Activated CD8-positive, alpha-beta memory T cell treated with anti-CD3 and anti-CD28 coated beads for 36 hours (primary cell): ENCODE data around the gene INPP5B. TPM values are rescaled to one million over a fixed set of nuclear protein-coding genes. Genes with fewer than 3 reads are reported as not detected.

Experiments used
- CTCF ChIA-PET: fragments of 350-600 bp; sonication (Branson Sonifier 250); formaldehyde crosslinking; loops from one replicate; lab custom pipeline; 2021; ENCODE audit warnings: antibody characterized with exemption; lab: Charles Lee
- POLR2A ChIA-PET: fragments of 350-600 bp; sonication (Branson Sonifier 250); formaldehyde crosslinking; loops from one replicate; lab custom pipeline; 2021; ENCODE audit warnings: antibody characterized with exemption; lab: Charles Lee
- total RNA-seq, 2 experiments: library from RNA; stranded (reverse); gene quantifications; one replicate each; pipeline ENCODE4 v1.2.3, GENCODE V29; 2021

INPP5B gene
- total RNA-seq, 2 experiments from 2014 or later: 26.0 to 27.6 TPM

GRCh38 chr1:37859507-37860345 lies 87.1 kb downstream of the INPP5B start, which contains the start of gene MTF1:
Gene MTF1 (minus strand): TSS chr1:37859592. CDS start chr1:37857658, 1,934 bp downstream.
- POLR2A ChIA-PET: interaction anchor here (0.6 to 2.0 kb wide), 5 partner anchors 51 to 169 kb away, joined by 3 to 11 read pairs (median 3); partner anchors contain the start of genes C1orf122 and YRDC
- CTCF ChIA-PET: interaction anchor here (0.7 to 2.3 kb wide), 25 partner anchors 8 to 353 kb away, joined by 3 to 16 read pairs (median 4); partner anchors contain the start of genes C1orf122, SF3A3 and YRDC

DNA sequence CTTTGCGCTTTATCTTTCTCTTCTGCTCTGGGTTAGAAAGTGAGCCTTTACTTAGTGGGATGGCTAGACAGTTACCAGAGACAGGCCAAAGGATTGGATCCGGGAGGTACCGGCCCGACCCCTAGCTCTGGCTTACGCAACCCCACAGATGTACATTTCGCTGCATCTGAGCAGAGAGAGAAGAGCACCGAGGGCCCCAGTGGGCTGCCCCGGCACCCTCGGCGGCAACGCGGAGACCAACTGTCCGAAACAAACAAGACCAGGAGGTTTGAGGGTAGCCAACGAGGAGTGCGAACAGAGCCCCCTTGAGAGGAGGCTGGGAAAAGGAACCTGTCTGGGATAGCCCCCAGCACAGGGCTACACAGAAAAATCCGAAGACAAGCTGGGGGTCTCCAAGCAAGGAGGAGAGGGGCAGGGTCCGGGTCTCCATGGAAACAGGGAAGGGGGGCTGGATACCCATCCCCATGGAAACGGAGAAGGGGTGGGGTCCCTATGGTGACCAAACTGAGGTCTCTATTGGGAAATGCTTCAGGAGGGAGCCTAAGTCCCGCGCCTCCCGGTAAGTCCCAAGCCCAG lies 87.8 kb downstream of the INPP5B start:
- CTCF ChIA-PET: interaction anchor here (0.8 to 2.3 kb wide), 14 partner anchors 9 to 194 kb away, joined by 3 to 16 read pairs (median 4); partner anchors contain the start of genes C1orf122, SF3A3 and YRDC
- POLR2A ChIA-PET: interaction anchor here (0.8 to 2.0 kb wide), 3 partner anchors 50 to 169 kb away, joined by 3 to 11 read pairs (median 9); partner anchors contain the start of genes C1orf122 and YRDC

- CTCF ChIA-PET: no interaction called here
Observed at GRCh38 chr1:37854406-37854805, 92.4 kb downstream of the INPP5B start.

DNA sequence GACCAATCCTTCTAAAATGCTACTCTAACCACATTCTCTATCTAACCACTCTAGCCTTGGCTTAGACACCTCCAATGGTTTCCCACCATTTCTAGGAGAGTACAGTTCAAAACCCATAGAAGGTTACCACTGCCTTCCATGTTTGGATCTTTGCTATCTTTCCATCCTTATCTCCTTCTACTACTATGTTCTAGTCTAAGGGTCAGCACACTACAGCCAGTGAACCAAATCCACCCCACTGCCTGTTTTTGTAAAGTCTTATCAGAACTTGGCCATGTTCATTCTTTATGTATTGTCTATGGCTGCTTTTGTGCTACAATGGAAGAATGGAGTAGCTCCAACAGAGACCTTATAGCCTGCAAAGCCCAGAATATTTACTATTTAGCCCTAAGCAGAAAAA lies 93.7 kb downstream of the INPP5B start:
- ChIA-PET CTCF (no interaction called here), POLR2A (no interaction called here)

More at GRCh38 chr1:37854406-37854805, 92.4 kb downstream of the INPP5B start:
- POLR2A ChIA-PET: no interaction called here

GRCh38 chr1:37851782-37852210 lies 95.1 kb downstream of the INPP5B start:
- CTCF ChIA-PET: no interaction called here
- POLR2A ChIA-PET: interaction anchor here (0.5 kb wide), 1 partner anchor 48 kb away, joined by 3 read pairs; no protein-coding TSS in a partner anchor

GRCh38 chr1:37851262-37851661 lies 95.6 kb downstream of the INPP5B start:
- ChIA-PET CTCF (interaction anchor here (2.3 kb wide), 1 partner anchor 8 kb away, joined by 12 read pairs; the partner anchor contains the start of gene MTF1), POLR2A (no interaction called here)

- ChIA-PET CTCF (interaction anchor here (0.6 to 2.3 kb wide), 4 partner anchors 9 to 168 kb away, joined by 3 to 12 read pairs (median 4); partner anchors contain the start of gene MTF1), POLR2A (interaction anchor here (0.6 kb wide), 1 partner anchor 24 kb away, joined by 4 read pairs; no protein-coding TSS in a partner anchor)
Observed at GRCh38 chr1:37850352-37850955, 96.4 kb downstream of the INPP5B start.

DNA sequence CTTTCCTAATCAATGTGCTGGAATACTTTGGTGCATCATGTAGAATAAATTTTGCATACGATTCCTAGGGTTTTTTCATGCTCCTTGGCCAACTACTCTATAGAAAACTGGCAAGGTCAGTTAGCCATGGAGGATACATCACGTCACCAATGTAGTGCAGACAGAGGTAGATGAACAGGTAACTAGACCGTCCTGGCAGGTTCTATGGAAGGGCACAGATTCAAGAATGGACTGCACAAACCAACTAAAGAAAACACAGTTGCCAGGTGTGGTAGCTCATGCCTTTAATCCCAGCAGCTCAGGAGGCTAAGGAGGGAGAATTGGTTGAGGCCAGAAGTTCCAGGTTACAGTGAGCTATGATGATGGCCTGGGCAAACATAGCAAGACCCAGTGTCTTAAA lies 97.4 kb downstream of the INPP5B start:
- POLR2A ChIA-PET: no interaction called here

DNA sequence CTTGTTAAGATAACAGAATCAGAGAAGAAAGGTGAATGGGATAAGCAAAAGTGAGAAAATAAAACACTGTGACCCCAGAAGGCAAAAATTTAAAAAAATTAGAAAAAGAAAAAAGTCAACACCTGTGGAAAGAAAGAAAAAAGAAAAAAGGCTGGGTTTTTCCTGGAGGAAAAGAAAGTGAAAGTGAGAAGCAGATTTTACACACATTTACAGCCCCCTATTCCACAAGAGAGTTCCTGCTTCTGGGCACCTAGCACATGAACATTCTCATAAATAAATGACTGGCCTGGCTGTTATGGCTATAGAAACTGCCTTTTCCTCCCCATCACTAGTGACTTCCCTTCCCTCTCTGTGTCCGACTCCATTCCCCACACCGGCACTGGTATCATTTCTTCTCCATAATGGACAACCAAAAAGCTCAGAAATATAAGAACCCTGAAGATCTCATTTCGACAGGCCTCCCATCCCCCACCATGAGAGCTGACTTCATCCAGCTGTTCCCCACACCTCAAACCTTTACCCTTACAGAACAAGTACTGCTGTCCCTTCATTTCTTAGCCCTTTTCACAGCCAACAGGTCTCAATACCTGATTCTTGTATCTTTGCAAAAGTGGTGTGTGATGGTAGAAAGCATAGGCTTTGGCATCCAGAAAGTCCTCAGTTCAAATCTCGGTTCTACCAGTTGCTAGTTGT lies 100.1 kb downstream of the INPP5B start:
- CTCF ChIA-PET: interaction anchor here (1.2 kb wide), 1 partner anchor 13 kb away, joined by 5 read pairs; no protein-coding TSS in a partner anchor
- POLR2A ChIA-PET: no interaction called here

More for the DNA sequence above, 97.4 kb downstream of the INPP5B start:
- CTCF ChIA-PET: interaction anchor here (0.9 to 2.3 kb wide), 2 partner anchors 10 to 18 kb away, joined by 3 to 12 read pairs; partner anchors contain the start of gene MTF1

- ChIA-PET CTCF (no interaction called here), POLR2A (no interaction called here)
Observed at GRCh38 chr1:37845786-37846185, 101.1 kb downstream of the INPP5B start.

DNA sequence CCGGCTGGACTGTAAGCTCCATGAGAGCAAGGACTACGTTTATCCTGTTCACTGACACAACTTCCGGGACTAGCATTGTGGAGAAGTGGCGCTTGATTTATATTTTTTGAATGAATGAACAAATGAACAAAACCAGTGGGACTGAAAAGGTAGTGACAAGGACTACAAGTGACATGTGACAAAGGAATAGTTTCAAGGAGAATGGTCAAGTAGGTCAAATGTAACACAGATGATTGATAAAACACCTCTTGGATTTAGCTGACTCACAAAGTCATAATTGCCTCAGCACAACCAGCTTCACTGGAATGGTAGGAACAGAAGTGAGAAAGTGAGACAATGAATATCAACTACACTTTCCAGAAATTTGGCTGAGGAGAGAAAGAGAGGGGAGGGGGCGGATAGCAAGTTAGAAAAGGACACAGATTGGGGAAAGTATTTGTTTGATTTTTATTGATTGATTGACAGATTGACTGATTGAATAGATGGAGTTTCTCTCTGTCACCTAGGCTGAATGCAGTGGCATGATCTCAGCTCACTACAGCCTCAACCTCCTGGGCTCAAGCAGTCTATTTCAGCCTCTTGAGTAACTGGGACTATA lies 101.7 kb downstream of the INPP5B start:
- CTCF ChIA-PET: no interaction called here

DNA sequence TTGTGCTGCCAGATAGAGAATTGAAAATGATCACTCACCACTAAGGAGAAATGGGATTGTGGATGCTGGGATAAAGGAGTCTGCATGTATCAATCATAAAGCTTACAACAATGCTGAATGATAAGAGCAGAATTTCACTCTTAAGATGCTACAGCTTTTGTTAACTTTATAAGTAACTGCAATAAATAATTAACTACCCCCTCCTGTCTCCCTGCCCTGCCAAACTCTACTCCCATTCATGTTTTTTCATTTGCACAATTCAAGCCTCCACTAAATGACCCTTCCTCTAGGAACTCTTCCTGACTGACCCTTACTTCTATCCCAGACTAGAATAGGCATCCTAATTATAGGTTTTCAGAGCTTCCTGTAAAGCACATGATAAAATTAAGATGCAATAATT lies 102.3 kb downstream of the INPP5B start:
- CTCF ChIA-PET: no interaction called here
- POLR2A ChIA-PET: no interaction called here

More for the DNA sequence above, 101.7 kb downstream of the INPP5B start:
- POLR2A ChIA-PET: no interaction called here

GRCh38 chr1:37841652-37842051 lies 105.2 kb downstream of the INPP5B start:
- ChIA-PET POLR2A (no interaction called here), CTCF (no interaction called here)

GRCh38 chr1:37840711-37841110 lies 106.1 kb downstream of the INPP5B start:
- POLR2A ChIA-PET: no interaction called here
- CTCF ChIA-PET: no interaction called here

GRCh38 chr1:37839676-37840075 lies 107.2 kb downstream of the INPP5B start:
- ChIA-PET POLR2A (no interaction called here), CTCF (no interaction called here)

DNA sequence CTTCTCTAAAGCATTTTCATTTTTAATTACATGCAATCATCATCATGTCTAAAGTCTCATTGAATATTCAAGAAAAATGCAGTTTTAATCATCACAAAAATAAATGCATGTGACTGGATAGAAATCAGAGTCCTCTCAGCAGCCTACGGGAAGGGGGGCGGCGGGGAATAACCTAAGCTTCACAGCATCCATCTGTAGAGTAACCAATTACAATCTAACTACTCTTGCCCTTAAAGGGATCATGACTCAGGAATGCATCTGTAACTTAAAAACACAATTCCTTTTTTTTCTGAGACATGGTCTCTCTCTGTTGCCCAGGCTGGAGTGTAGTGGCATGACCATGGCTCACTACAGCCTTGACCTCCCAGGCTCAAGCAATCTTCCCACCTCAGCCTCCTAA lies 110.1 kb downstream of the INPP5B start:
- CTCF ChIA-PET: no interaction called here
- POLR2A ChIA-PET: no interaction called here

DNA sequence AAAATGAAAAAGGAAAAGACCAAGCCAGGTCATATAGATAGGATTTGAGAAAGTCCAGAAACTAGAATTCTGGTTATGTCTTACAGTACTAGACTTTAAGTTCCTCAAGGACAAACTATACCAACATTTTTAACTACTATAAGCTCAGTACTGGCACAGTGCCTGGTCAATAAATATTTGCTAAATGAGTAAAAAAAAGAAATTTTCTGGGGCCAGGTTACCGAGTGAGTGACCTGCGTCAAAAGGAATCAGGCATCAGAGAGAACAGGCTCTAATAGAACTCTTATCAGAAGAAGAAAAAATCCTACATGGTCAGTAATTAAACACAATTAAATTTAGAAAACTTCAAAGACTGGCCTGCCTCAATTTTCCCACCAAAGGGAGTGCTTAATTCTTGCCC lies 115.0 kb downstream of the INPP5B start:
- POLR2A ChIA-PET: no interaction called here
- CTCF ChIA-PET: interaction anchor here (0.6 kb wide), 1 partner anchor 29 kb away, joined by 3 read pairs; no protein-coding TSS in a partner anchor

GRCh38 chr1:37831109-37831508 lies 115.7 kb downstream of the INPP5B start:
- CTCF ChIA-PET: interaction anchor here (1.1 kb wide), 1 partner anchor 28 kb away, joined by 3 read pairs; the partner anchor contains the start of gene MTF1

More at GRCh38 chr1:37831109-37831508, 115.7 kb downstream of the INPP5B start:
- POLR2A ChIA-PET: no interaction called here
